GM12892 (cell line): ENCODE data around the gene LDLRAD4.

ENCODE experiments used
- POLR2A ChIP-seq: IDR thresholded peaks from 2 replicates; pipeline ENCODE4 v1.6.1; 2011; ENCODE audit warnings: low read depth, low read length, control low read depth
- POLR2AphosphoS5 ChIP-seq: IDR thresholded peaks from 2 replicates; pipeline ENCODE4 v1.6.1; 2011; ENCODE audit warnings: low read depth, low read length, control low read depth
- TAF1 ChIP-seq: IDR thresholded peaks from 2 replicates; pipeline ENCODE4 v1.6.1; 2011; ENCODE audit warnings: low read depth, mild to moderate bottlenecking, control low read depth, low read length, borderline replicate concordance

DNA sequence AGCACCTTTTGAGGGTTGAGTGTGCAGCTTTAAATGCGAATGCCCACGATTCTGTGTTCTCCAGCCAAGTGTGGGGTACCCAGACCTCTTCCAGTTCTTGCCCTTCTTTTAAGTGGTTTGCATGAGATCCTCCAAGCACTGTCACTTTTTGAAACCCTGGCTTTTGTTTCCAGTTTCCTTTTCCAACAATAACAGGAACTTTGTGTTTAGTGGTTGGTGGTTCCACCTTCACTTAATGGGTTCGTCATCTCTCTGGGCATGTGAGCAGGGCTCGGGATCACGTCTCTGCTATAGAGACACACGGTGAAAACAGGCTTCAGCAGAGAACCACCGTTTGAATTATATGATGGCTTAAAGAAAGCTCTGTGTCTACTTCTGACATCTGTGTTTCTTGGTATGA, 197.6 kb downstream of the LDLRAD4 start:
- TF ChIP-seq POLR2A (no peak), POLR2AphosphoS5 (no peak), TAF1 (no peak)
